Naive thymus-derived CD8-positive, alpha-beta T cell (primary cell): ENCODE results near the gene CEP70. TPM values are rescaled to one million over a fixed set of nuclear protein-coding genes. Genes with fewer than 3 reads are reported as not detected.

Experiments
- ATAC-seq, 2 donors: fragments of 150-1000 bp; cut with Tn5 transposase in 1 of 2; sonication (Bioruptor Pico), chemical (Tn5 transposase) in 1 of 2; 1 replicate in 1 of 2; 2 replicates in 1 of 2; pipeline ENCODE4 v1.10.0; 2021; ENCODE audit warnings: mild to moderate bottlenecking in 2 of 2, moderate library complexity in 2 of 2
- POLR2A ChIA-PET: fragments of 350-600 bp; sonication (Branson Sonifier 250); formaldehyde crosslinking; loops from one replicate; lab custom pipeline; 2021; ENCODE audit warnings: antibody characterized with exemption; lab: Charles Lee
- DNase-seq, 10 donors: peaks; one replicate each; pipeline versions ENCODE4 v3.0.0 to v3.0.0-alpha.2; 2020 to 2022
- H3K27ac Mint-ChIP-seq, 10 donors: one replicate each; pipeline ENCODE4 v1.8.0; 2020 to 2022; ENCODE audit warnings: mild to moderate bottlenecking in 10 of 10, mixed read lengths in 10 of 10, moderate library complexity in 4 of 10, inconsistent platforms in 1 of 10
- H3K27me3 Mint-ChIP-seq, 5 donors: one replicate each; pipeline ENCODE4 v1.8.0; 2021 to 2022; ENCODE audit warnings: mixed read lengths in 5 of 5
- H3K36me3 Mint-ChIP-seq, 3 donors: one replicate each; pipeline ENCODE4 v1.8.0; 2020 to 2022; ENCODE audit warnings: mixed read lengths in 3 of 3, mild to moderate bottlenecking in 2 of 3, inconsistent platforms in 1 of 3
- H3K4me1 Mint-ChIP-seq, 4 donors: one replicate each; pipeline ENCODE4 v1.8.0; 2021 to 2022; ENCODE audit warnings: mixed read lengths in 4 of 4
- H3K4me3 Mint-ChIP-seq, 10 donors: one replicate each; pipeline ENCODE4 v1.8.0; 2020 to 2022; ENCODE audit warnings: mild to moderate bottlenecking in 10 of 10, mixed read lengths in 10 of 10, moderate library complexity in 6 of 10, inconsistent platforms in 1 of 10
- H3K9me3 Mint-ChIP-seq, 9 donors: one replicate each; pipeline ENCODE4 v1.8.0; 2020 to 2022; ENCODE audit warnings: mixed read lengths in 9 of 9, mild to moderate bottlenecking in 3 of 9, inconsistent platforms in 1 of 9, moderate library complexity in 1 of 9
- polyA plus RNA-seq, 3 donors: library from polyadenylated mRNA; unstranded; fragments of 300-500 nt; fragmentation: Illumina TruSeq; gene quantifications; one replicate each; pipeline ENCODE4 v1.2.3, GENCODE V29; 2021
- total RNA-seq, 8 experiments: library from RNA in 2 of 8; stranded (reverse) in 2 of 8; gene quantifications; one replicate each; pipeline ENCODE4 v1.2.3 and lab custom pipeline; 2021 to 2026

CEP70 gene
- total RNA-seq (10 to 100 TPM; 34.5 to 37.1 TPM), polyA plus RNA-seq (10 to 100 TPM; 12.3 to 16.8 (median 12.5) TPM), total RNA-seq (lab: John Stamatoyannopoulos, UW) (11.5 to 38.1 (median 31.4) reads per million in 6 experiments)

GRCh38 chr3:138594150-138594934, at the start of gene CEP70:
Gene CEP70 (minus strand): TSS chr3:138594260. CDS start chr3:138572927, 21,333 bp downstream.
- ATAC-seq (peak; percentile 90 to 92), DNase-seq (peak; percentile 86 to 95 (median 92))
- POLR2A ChIA-PET = interaction anchor here (0.6 to 3.0 kb wide), 15 partner anchors 9 to 1842 kb away, joined by 3 to 53 read pairs (median 4); partner anchors contain the start of genes DBR1, FAIM, PIK3CB and STAG1
- Mint-ChIP-seq H3K4me1 (peaks cover 0 to 16% (median 8%) of the 10 kb centered on the region in 4 donors), H3K36me3 (peaks cover 0 to 10% (median 0%) of the 10 kb centered on the region in 3 donors), H3K27ac (peak within 1 kb of the TSS; percentile 91 to 100 (median 98)), H3K4me3 (peak within 1 kb of the TSS; percentile 91 to 97 (median 94)), H3K27me3 (no peaks in the 10 kb centered on the region), H3K9me3 (no peaks in the 10 kb centered on the region)

GRCh38 chr3:138642927-138643253, 48.8 kb upstream of the CEP70 start:
- no peaks in the 10 kb centered on the region for H3K27me3 Mint-ChIP-seq

GRCh38 chr3:138642226-138642926, 48.3 kb upstream of the CEP70 start:
- ATAC-seq (no peak), DNase-seq (no peak)
- Mint-ChIP-seq H3K36me3 (peaks cover 0 to 29% (median 15%) of the 10 kb centered on the region in 3 donors), H3K4me1 (no peaks in the 10 kb centered on the region), H3K27ac (no peak overlapping the region), H3K9me3 (peaks cover 19 to 92% (median 64%) of the 10 kb centered on the region in 9 donors), H3K27me3 (no peaks in the 10 kb centered on the region), H3K4me3 (no peak overlapping the region)
- POLR2A ChIA-PET = no interaction called here

More at GRCh38 chr3:138642927-138643253, 48.8 kb upstream of the CEP70 start:
- POLR2A ChIA-PET = no interaction called here
- DNase-seq (no peak), ATAC-seq (no peak)
- no peak overlapping the region for H3K4me3 Mint-ChIP-seq
- H3K27ac Mint-ChIP-seq = no peak overlapping the region
- peaks cover 2 to 24% (median 15%) of the 10 kb centered on the region in 3 donors for H3K36me3 Mint-ChIP-seq
- H3K9me3 Mint-ChIP-seq = peaks cover 19 to 92% (median 60%) of the 10 kb centered on the region in 9 donors
- no peaks in the 10 kb centered on the region for H3K4me1 Mint-ChIP-seq

- H3K4me1 Mint-ChIP-seq = no peaks in the 10 kb centered on the region
- H3K9me3 Mint-ChIP-seq = peaks cover 14 to 75% (median 53%) of the 10 kb centered on the region in 9 donors
- H3K27ac Mint-ChIP-seq = no peak overlapping the region
- no peaks in the 10 kb centered on the region for H3K27me3 Mint-ChIP-seq
- DNase-seq (no peak), ATAC-seq (no peak)
- no peak overlapping the region for H3K4me3 Mint-ChIP-seq
- POLR2A ChIA-PET = no interaction called here
- H3K36me3 Mint-ChIP-seq = peaks cover 3 to 24% (median 20%) of the 10 kb centered on the region in 3 donors
Measured at GRCh38 chr3:138640537-138640936, 46.5 kb upstream of the CEP70 start.

- Mint-ChIP-seq H3K36me3 (peaks cover 7 to 24% (median 18%) of the 10 kb centered on the region in 3 donors), H3K27ac (no peak overlapping the region), H3K4me1 (no peaks in the 10 kb centered on the region), H3K9me3 (peaks cover 11 to 56% (median 35%) of the 10 kb centered on the region in 9 donors), H3K4me3 (no peak overlapping the region), H3K27me3 (no peaks in the 10 kb centered on the region)
- POLR2A ChIA-PET = no interaction called here
- DNase-seq (no peak), ATAC-seq (no peak)
Measured at GRCh38 chr3:138638641-138639040, 44.6 kb upstream of the CEP70 start.

- H3K9me3 Mint-ChIP-seq = no peaks in the 10 kb centered on the region
- H3K36me3 Mint-ChIP-seq = peaks cover 5 to 46% (median 38%) of the 10 kb centered on the region in 3 donors
- H3K27ac Mint-ChIP-seq = peak overlapping the region in 1 of 10 donors; percentile 82
- POLR2A ChIA-PET = no interaction called here
- H3K27me3 Mint-ChIP-seq = no peaks in the 10 kb centered on the region
- no peak for DNase-seq
- H3K4me3 Mint-ChIP-seq = no peak overlapping the region
- ATAC-seq = no peak
- H3K4me1 Mint-ChIP-seq = no peaks in the 10 kb centered on the region
Measured at GRCh38 chr3:138629526-138629925, 35.5 kb upstream of the CEP70 start.

- Mint-ChIP-seq H3K27ac (no peak overlapping the region), H3K27me3 (no peaks in the 10 kb centered on the region), H3K4me3 (no peak overlapping the region), H3K36me3 (peaks cover 5 to 49% (median 34%) of the 10 kb centered on the region in 3 donors), H3K4me1 (no peaks in the 10 kb centered on the region), H3K9me3 (no peaks in the 10 kb centered on the region)
- POLR2A ChIA-PET = no interaction called here
- no peak for ATAC-seq
- no peak for DNase-seq
Measured at GRCh38 chr3:138625707-138626365, 31.8 kb upstream of the CEP70 start.

- no peak for DNase-seq
- H3K36me3 Mint-ChIP-seq = peaks cover 5 to 40% (median 27%) of the 10 kb centered on the region in 3 donors
- H3K27me3 Mint-ChIP-seq = no peaks in the 10 kb centered on the region
- H3K4me3 Mint-ChIP-seq = no peak overlapping the region
- no peaks in the 10 kb centered on the region for H3K9me3 Mint-ChIP-seq
- no peak for ATAC-seq
- H3K27ac Mint-ChIP-seq = no peak overlapping the region
- H3K4me1 Mint-ChIP-seq = no peaks in the 10 kb centered on the region
- POLR2A ChIA-PET = no interaction called here
Measured at GRCh38 chr3:138624518-138624917, 30.5 kb upstream of the CEP70 start.

- POLR2A ChIA-PET = no interaction called here
- H3K36me3 Mint-ChIP-seq = peaks cover 0 to 23% (median 8%) of the 10 kb centered on the region in 3 donors
- H3K4me3 Mint-ChIP-seq = no peak overlapping the region
- ATAC-seq (no peak), DNase-seq (no peak)
- H3K9me3 Mint-ChIP-seq = no peaks in the 10 kb centered on the region
- H3K27me3 Mint-ChIP-seq = no peaks in the 10 kb centered on the region
- no peak overlapping the region for H3K27ac Mint-ChIP-seq
- peaks cover 0 to 5% (median 0%) of the 10 kb centered on the region in 4 donors for H3K4me1 Mint-ChIP-seq
Measured at GRCh38 chr3:138620431-138620830, 26.4 kb upstream of the CEP70 start.

GRCh38 chr3:138615462-138615861, 21.4 kb upstream of the CEP70 start:
- POLR2A ChIA-PET = interaction anchor here (0.5 kb wide), 1 partner anchor 24 kb away, joined by 6 read pairs; no protein-coding TSS in a partner anchor
- H3K4me3 Mint-ChIP-seq = no peak overlapping the region
- no peak overlapping the region for H3K27ac Mint-ChIP-seq
- DNase-seq = no peak
- no peaks in the 10 kb centered on the region for H3K9me3 Mint-ChIP-seq
- ATAC-seq = no peak
- no peaks in the 10 kb centered on the region for H3K27me3 Mint-ChIP-seq
- H3K36me3 Mint-ChIP-seq = peaks cover 0 to 1% (median 0%) of the 10 kb centered on the region in 3 donors
- H3K4me1 Mint-ChIP-seq = peaks cover 0 to 12% (median 2%) of the 10 kb centered on the region in 4 donors

GRCh38 chr3:138609898-138610266, 15.8 kb upstream of the CEP70 start:
- ATAC-seq (no peak), DNase-seq (no peak)
- POLR2A ChIA-PET = interaction anchor here (0.6 to 3.9 kb wide), 11 partner anchors 12 to 1857 kb away, joined by 3 to 53 read pairs (median 4); partner anchors contain the start of genes ARMC8, CEP70, DBR1 and PIK3CB
- H3K4me1 Mint-ChIP-seq = peaks cover 10 to 26% (median 22%) of the 10 kb centered on the region in 4 donors
- H3K27me3 Mint-ChIP-seq = peaks cover 0 to 6% (median 0%) of the 10 kb centered on the region in 5 donors
- H3K27ac Mint-ChIP-seq = peak overlapping the region; percentile 90 to 100 (median 97)
- H3K9me3 Mint-ChIP-seq = peaks cover 0 to 4% (median 0%) of the 10 kb centered on the region in 9 donors
- H3K36me3 Mint-ChIP-seq = peaks cover 0 to 2% (median 0%) of the 10 kb centered on the region in 3 donors
- H3K4me3 Mint-ChIP-seq = peak overlapping the region; percentile 79 to 99 (median 92)
